Stimulated activated CD4-positive, alpha-beta T cell treated with anti-CD3 and anti-CD28 coated beads, TNF-alpha, amount 100 ng/mL, for 4 hours (primary cell): ENCODE results near the gene COPZ2.
"Not testable (repeated sequence)": the region's sequence is repeated elsewhere in the genome, so short reads cannot be mapped to it uniquely, and the experiment has no call there.

Source experiments
- DNase-seq, 3 experiments: peaks; one replicate each; pipeline ENCODE4 v3.0.0-alpha.2; 2020; ENCODE audit warnings: low read depth in 3 of 3

COPZ2 gene

GRCh38 chr17:48006936-48007709, 30.5 kb downstream of the COPZ2 start:
- DNase-seq, result no peak

- DNase-seq, result no peak
Observed at GRCh38 chr17:48004983-48005382, 32.6 kb downstream of the COPZ2 start.

GRCh38 chr17:48003417-48004151, 34.0 kb downstream of the COPZ2 start:
- no peak for DNase-seq

- DNase-seq, result no peak
Observed at GRCh38 chr17:48002916-48003416, 34.6 kb downstream of the COPZ2 start.

- no peak for DNase-seq
Observed at GRCh38 chr17:48002266-48002915, 35.2 kb downstream of the COPZ2 start.

GRCh38 chr17:48001657-48002056, 35.9 kb downstream of the COPZ2 start:
- DNase-seq, result not testable (repeated sequence)

GRCh38 chr17:48001197-48001596, 36.4 kb downstream of the COPZ2 start:
- DNase-seq, result no peak

- no peak for DNase-seq
Observed at GRCh38 chr17:47999582-47999981, 38.0 kb downstream of the COPZ2 start.

GRCh38 chr17:47998044-47998443, 39.6 kb downstream of the COPZ2 start:
- no peak for DNase-seq

- DNase-seq, result no peak
Observed at GRCh38 chr17:47997586-47997985, 40.0 kb downstream of the COPZ2 start.

- DNase-seq, result no peak
Observed at GRCh38 chr17:47996201-47996600, 41.4 kb downstream of the COPZ2 start.

GRCh38 chr17:47995241-47995935, 42.2 kb downstream of the COPZ2 start:
- DNase-seq, result no peak

GRCh38 chr17:47994724-47995123, 42.9 kb downstream of the COPZ2 start:
- DNase-seq, result no peak

- DNase-seq, result no peak
Observed at GRCh38 chr17:47993964-47994363, 43.6 kb downstream of the COPZ2 start.

- DNase-seq, result no peak
Observed at GRCh38 chr17:47993031-47993564, 44.5 kb downstream of the COPZ2 start.

GRCh38 chr17:47992216-47992615, 45.4 kb downstream of the COPZ2 start:
- DNase-seq, result no peak

GRCh38 chr17:47990962-47991731, 46.5 kb downstream of the COPZ2 start:
- DNase-seq, result no peak

GRCh38 chr17:47989700-47990099, 47.9 kb downstream of the COPZ2 start:
- DNase-seq, result no peak

- DNase-seq, result no peak
Observed at GRCh38 chr17:47989159-47989558, 48.4 kb downstream of the COPZ2 start.

- not testable (repeated sequence) for DNase-seq
Observed at GRCh38 chr17:47988445-47988844, 49.2 kb downstream of the COPZ2 start.
